ENCODE measurements around the gene CPLX4.

The CPLX4 gene

GRCh38 chr18:59318460-59319050 is at the start of gene CPLX4:
Gene CPLX4, minus strand, starts transcription at chr18:59318649. Its CDS starts 187 bp downstream, at chr18:59318462.
- no peak for DNase-seq (ENCODE audit: low read depth)

- DNase-seq (ENCODE audit: low read depth), result no peak
Measured at GRCh38 chr18:59360381-59360780, 41.9 kb upstream of the CPLX4 start.

DNA sequence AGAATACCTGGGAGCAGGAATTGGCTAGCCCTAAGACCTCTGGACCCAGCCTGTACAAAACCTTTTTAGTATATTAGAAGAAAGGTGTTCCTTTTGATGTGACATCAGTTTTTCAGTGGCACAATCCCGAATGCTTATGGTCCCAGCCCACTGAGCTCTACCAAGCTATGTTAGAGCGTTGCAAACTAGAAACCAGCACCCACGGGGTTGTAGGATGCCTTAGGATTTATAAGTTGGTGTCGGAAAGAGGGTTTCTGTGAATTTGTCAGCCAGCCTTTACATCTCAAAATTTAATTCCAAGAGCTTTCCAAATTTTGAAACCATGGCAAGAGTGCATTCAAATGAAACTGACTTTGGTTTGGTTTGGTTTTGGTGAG is 41.1 kb upstream of the CPLX4 start:
- DNase-seq (ENCODE audit: low read depth), result no peak

DNA sequence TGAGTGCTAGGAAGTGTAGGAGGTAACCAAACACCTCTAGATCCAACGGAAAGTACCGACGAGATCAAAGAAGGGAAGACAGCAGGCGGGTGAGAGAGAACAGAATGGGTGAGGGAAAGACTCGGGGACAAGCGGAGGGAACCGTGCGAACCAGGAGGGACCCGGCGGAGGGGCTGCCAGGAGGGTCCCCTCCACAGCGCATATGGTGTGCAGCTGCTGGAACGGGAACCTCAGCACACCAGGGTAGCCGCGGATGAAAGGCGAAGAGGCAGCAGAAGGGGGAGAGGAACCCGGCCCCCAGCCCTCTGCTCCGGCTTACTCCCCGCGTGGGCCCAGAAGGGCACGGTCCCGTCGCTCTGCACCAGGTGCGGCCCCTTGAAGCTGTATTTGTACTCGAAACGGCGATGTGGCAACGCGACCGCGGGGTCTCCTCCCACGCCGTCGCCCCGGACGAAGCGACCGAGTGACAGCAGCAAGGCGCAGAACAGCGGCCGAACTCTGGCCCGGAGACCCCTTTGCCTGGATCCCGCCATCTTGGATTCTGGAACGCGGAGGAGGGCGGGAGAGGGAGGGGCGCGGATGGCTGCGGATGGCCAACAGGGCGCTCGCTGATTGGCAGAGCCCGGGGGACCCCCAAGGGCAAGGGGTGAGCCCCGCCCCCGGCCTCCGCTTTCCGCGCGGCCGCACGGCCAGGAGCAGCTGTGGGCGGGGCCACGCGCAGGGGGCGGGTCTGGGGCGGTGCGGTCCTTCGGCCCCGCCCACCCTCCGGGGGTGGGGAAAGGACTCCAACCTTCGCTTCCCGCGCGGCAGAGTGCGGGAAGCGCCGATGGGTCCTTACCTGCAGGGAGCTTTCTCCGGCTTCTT is 40.5 kb upstream of the CPLX4 start, which contains the start of gene LMAN1:
LMAN1 (minus strand) TSS at position 554 of the 864 bp plus-strand sequence; CDS start at position 533, 21 bp downstream.
- peak; percentile 93 for DNase-seq (ENCODE audit: low read depth)

DNA sequence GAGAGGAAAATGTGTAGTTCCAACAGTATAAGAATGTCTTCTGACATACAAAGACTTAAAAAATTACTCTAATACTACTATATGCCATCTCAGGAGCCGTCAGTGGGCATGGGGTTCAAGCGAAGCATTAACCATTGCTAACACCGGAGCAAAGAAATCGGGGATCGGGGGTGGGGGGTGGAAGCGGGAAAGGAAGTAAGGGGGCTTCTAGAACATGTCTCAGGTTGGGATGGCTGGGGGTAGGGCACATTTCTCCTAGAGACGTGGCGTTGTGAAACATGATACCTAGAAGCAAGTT is 39.9 kb upstream of the CPLX4 start:
- DNase-seq (ENCODE audit: low read depth), result peak; percentile 35

DNA sequence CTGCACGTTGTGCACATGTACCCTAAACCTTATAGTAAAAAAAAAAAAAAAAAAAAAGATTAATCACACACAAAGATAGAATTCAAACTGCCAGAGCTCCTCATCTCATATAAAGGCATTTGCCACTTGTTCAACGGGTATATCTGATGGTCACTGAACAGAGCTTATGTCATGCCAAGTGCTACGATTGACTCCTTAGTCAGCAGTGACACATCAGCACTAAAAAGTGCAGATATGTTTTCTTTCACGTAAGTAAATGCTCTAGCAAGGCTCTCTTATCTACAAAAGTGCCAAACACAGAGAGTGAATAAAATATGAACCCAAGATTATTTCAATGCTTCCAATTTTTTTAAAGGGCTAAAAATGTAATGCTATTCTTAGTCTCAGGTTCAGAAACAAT is 39.5 kb upstream of the CPLX4 start:
- peak; percentile 39 for DNase-seq (ENCODE audit: low read depth)

GRCh38 chr18:59354731-59355130 is 36.3 kb upstream of the CPLX4 start:
- no peak for DNase-seq (ENCODE audit: low read depth)

DNA sequence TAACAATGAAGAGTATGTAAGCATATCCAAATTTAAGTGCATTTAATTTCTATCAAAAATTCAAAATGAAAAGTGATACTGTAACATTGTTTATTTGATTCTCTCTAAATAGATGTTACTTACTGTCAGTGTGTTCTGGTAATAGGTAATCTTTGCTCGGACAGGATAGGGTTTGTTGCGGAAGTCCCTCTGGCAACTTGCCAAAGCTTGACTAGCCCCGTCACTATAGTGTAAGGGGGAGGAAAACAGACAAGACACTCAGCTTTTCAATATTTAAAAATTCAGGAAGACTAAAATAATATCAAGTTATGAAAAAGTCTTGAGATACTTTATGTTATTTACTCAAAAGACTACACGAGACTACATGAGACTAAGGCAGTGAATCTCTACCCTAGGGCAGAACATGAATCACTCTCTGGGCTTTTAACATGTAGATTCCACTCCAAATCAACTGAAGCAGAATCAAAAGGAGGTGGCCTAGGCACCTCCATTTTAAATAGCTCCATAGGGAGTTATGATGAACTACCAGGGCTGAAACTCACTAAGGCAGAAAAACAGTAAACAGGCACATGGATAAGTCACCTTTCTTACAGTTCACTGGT is 34.7 kb upstream of the CPLX4 start:
- no peak for DNase-seq (ENCODE audit: low read depth)

GRCh38 chr18:59352250-59352855 is 33.9 kb upstream of the CPLX4 start:
- no peak for DNase-seq (ENCODE audit: low read depth)

- DNase-seq (ENCODE audit: low read depth), result no peak
Measured at GRCh38 chr18:59345556-59345955, 27.1 kb upstream of the CPLX4 start.

- DNase-seq (ENCODE audit: low read depth), result no peak
Measured at GRCh38 chr18:59344996-59345395, 26.5 kb upstream of the CPLX4 start.

GRCh38 chr18:59343926-59344325 is 25.5 kb upstream of the CPLX4 start:
- peak; percentile 30 for DNase-seq (ENCODE audit: low read depth)

DNA sequence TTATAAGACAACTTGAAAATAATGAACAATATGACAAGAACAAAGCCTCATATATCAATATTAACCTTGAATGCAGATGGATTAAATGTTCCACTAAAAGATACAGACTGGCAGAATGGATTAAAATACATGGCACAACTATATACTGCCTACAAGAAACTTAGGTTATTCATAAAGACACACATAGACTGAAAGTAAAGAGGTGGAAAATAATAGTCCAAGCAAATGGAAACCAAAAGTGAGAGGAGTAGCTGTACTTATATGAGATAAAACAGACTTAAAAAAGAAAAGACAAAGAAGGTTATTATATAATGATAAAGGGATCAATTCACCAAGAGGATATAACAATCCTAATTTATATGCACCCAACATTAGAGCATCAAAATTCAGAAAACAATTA is 22.4 kb upstream of the CPLX4 start:
- DNase-seq (ENCODE audit: low read depth), result no peak

- no peak for DNase-seq (ENCODE audit: low read depth)
Measured at GRCh38 chr18:59340312-59340711, 21.9 kb upstream of the CPLX4 start.

- DNase-seq (ENCODE audit: low read depth), result no peak
Measured at GRCh38 chr18:59332986-59333385, 14.5 kb upstream of the CPLX4 start.

DNA sequence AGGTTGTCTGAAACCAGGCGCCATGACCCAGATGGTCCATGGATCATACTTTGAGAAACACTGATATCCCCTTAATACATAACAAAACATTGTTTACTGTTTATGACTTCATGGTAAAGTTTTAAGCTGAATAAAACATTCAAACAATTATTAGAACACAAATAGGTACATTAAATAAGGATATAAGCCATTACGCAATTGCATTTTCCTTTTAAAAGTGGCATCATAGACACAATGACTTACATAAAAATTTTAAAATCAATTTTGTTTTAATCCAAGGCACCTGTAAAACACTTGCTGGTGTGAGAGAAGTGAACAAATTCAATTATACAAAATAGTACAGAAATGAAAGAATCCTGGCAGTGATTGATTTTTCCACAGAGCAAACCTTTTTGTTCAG is 10.2 kb upstream of the CPLX4 start:
- no peak for DNase-seq (ENCODE audit: low read depth)

- no peak for DNase-seq (ENCODE audit: low read depth)
Measured at GRCh38 chr18:59325965-59326364, 7.5 kb upstream of the CPLX4 start.

- DNase-seq (ENCODE audit: low read depth), result no peak
Measured at GRCh38 chr18:59324623-59324971, 6.1 kb upstream of the CPLX4 start.

GRCh38 chr18:59323931-59324622 is 5.6 kb upstream of the CPLX4 start:
- DNase-seq (ENCODE audit: low read depth), result no peak

GRCh38 chr18:59311631-59312030 is 6.8 kb downstream of the CPLX4 start:
- no peak for DNase-seq (ENCODE audit: low read depth)

DNA sequence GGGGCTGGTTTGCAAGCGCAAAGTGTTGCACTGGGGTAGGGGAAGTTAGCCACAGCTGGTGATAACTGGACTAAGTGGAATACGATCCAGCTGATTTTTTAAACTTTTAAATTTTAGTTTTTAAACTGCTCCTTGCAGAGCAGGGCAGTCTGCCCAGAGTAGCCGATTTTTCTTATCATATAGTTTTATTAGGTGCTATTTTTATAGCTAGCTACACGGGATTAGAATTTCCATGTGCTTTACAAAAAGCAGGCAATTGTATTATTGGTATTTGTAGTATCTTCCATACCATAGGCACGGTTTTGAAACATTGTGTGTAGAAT is 9.6 kb downstream of the CPLX4 start:
- no peak for DNase-seq (ENCODE audit: low read depth)

- DNase-seq (ENCODE audit: low read depth), result peak; percentile 39
Measured at GRCh38 chr18:59308248-59308937, 10.1 kb downstream of the CPLX4 start.

All from GM04504 (cell line).